Gastrocnemius medialis (tissue), 4 donors: ENCODE data around the gene ASB2. TPM values are rescaled to one million over a fixed set of nuclear protein-coding genes. Genes with fewer than 3 reads are reported as not detected.
A peak's percentile ranks its signal among the peaks of the same experiment; 100 is the strongest.

Source experiments
- ATAC-seq, 2 donors: fragments of 150-250 bp; one replicate each; pipeline ENCODE4 v1.9.1; 2016
- DNase-seq, 2 donors: peaks; one replicate each; pipeline ENCODE4 v3.0.0-alpha.2; 2019
- H3K27ac ChIP-seq, 4 donors: fragments of 200-600 bp; sonication (generic); 1 replicate in 1 of 4; 2 replicates in 3 of 4; pipeline ENCODE4 v1.5.1; 2016 to 2018; ENCODE audit warnings: mild to moderate bottlenecking in 2 of 4, moderate library complexity in 1 of 4
- H3K27me3 ChIP-seq, 3 donors: fragments of 200-600 bp; sonication (generic) in 2 of 3; 1 replicate in 1 of 3; 2 replicates in 2 of 3; pipeline versions ENCODE4 v1.5.1 to v1.6.0; 2016 to 2019; ENCODE audit warnings: mild to moderate bottlenecking in 1 of 3, moderate library complexity in 1 of 3
- H3K36me3 ChIP-seq, 2 donors: fragments of 200-600 bp; sonication (generic) in 1 of 2; one replicate each; pipeline ENCODE4 v1.5.1; 2017 to 2018
- H3K4me1 ChIP-seq, 2 donors: fragments of 200-600 bp; sonication (generic) in 1 of 2; one replicate each; pipeline ENCODE4 v1.5.1; 2016 to 2017; ENCODE audit warnings: mild to moderate bottlenecking in 2 of 2
- H3K4me3 ChIP-seq, 4 donors: fragments of 200-600 bp; sonication (generic) in 3 of 4; 1 replicate in 1 of 4; 2 replicates in 3 of 4; pipeline ENCODE4 v1.5.1; 2016 to 2019; ENCODE audit warnings: mild to moderate bottlenecking in 2 of 4
- H3K9me3 ChIP-seq, 3 donors: fragments of 200-600 bp; sonication (generic) in 2 of 3; 1 replicate in 1 of 3; 2 replicates in 2 of 3; pipeline ENCODE4 v1.5.1; 2016 to 2019
- CTCF ChIP-seq, 5 experiments: fragments of 450-650 bp in 3 of 5; fragments of 200-600 bp in 2 of 5; sonication (generic) in 2 of 5; IDR thresholded peaks in 4 of 5; conservative IDR thresholded peaks in 1 of 5; 1 replicate in 4 of 5; 2 replicates in 1 of 5; pipeline ENCODE4 v1.5.1; 2016 to 2019; ENCODE audit warnings: antibody characterized with exemption in 5 of 5, mild to moderate bottlenecking in 3 of 5, moderate library complexity in 3 of 5
- POLR2A ChIP-seq, 2 donors: fragments of 450-650 bp; IDR thresholded peaks; one replicate each; pipeline ENCODE4 v1.6.1; 2017; ENCODE audit warnings: antibody characterized with exemption in 2 of 2, mild to moderate bottlenecking in 2 of 2, moderate library complexity in 2 of 2
- in situ Hi-C, 4 donors: fragments of 200-750 bp; cut with MboI; loops; one replicate each; pipeline versions ENCODE4 v1.15.0 to v1.8.0; 2017; ENCODE audit warnings: low sequenced_read_pairs in 4 of 4
- intact Hi-C: fragments of 100-400 bp; cut with DNase I; formaldehyde crosslinking; loops from one replicate; pipeline ENCODE4 v1.15.1; 2023; ENCODE audit warnings: low total_unique reads
- total RNA-seq, 4 donors: library from RNA; depleted of rRNA; stranded (reverse); fragments of >200 nt; gene quantifications; one replicate each; pipeline versions ENCODE4 v1.1.0 to v1.2.3, GENCODE V29; 2016

The ASB2 gene
- total RNA-seq, 4 donors from 2014 or later, result 335 to 819 (median 539) TPM

- H3K27me3 ChIP-seq, result no peaks in the 10 kb centered on the region
- intact Hi-C loops, result loop anchor here (5.0 kb wide), 1 partner anchor 39 kb away; no protein-coding TSS in a partner anchor
- no peak for ATAC-seq
- H3K9me3 ChIP-seq, result no peaks in the 10 kb centered on the region
- in situ Hi-C loops, result loop anchor here in 2 of 4 donors (5.0 to 10.0 kb wide), 2 partner anchors 51 to 54 kb away; no protein-coding TSS in a partner anchor
- no peaks in the 10 kb centered on the region for H3K36me3 ChIP-seq
- no peak for DNase-seq
- no peak for TF ChIP-seq POLR2A (IDR thresholded peaks at IDR 0.05)
- H3K27ac ChIP-seq, result peak overlapping the region; percentile 97 to 100 (median 97)
- peak overlapping the region in 2 of 4 donors; percentile 1 to 15 for H3K4me3 ChIP-seq
- H3K4me1 ChIP-seq, result peaks cover 52 to 53% of the 10 kb centered on the region in 2 donors
Measured at GRCh38 chr14:93996130-93996695, 19.8 kb upstream of the ASB2 start.

- DNase-seq, result peak; percentile 88 to 94
- intact Hi-C loops, result loop anchor here (1.0 to 5.0 kb wide), 3 partner anchors 20 to 38 kb away; no protein-coding TSS in a partner anchor
- Histone ChIP-seq H3K27me3 (no peaks in the 10 kb centered on the region), H3K4me3 (peak overlapping the region in 3 of 4 donors; percentile 1 to 28 (median 15)), H3K9me3 (no peaks in the 10 kb centered on the region), H3K27ac (peak overlapping the region; percentile 97 to 100 (median 97)), H3K4me1 (peaks cover 49 to 50% of the 10 kb centered on the region in 2 donors), H3K36me3 (no peaks in the 10 kb centered on the region)
- TF ChIP-seq POLR2A (IDR thresholded peaks at IDR 0.05), result peak; percentile 54 to 56
- TF ChIP-seq CTCF (IDR thresholded peaks at IDR 0.05 in 4 of 5, conservative IDR thresholded peaks at IDR 0.05 in 1 of 5), result no peak
- ATAC-seq, result peak; percentile 83 to 85
- in situ Hi-C loops, result loop anchor here in 2 of 4 donors (5.0 to 10.0 kb wide), 2 partner anchors 50 to 53 kb away; no protein-coding TSS in a partner anchor
Measured at GRCh38 chr14:93994919-93995682, 18.7 kb upstream of the ASB2 start.

- DNase-seq, result no peak
- ATAC-seq, result no peak
- H3K27ac ChIP-seq, result peak overlapping the region; percentile 97 to 100 (median 97)
Measured at GRCh38 chr14:93993382-93993781, 17.0 kb upstream of the ASB2 start.

GRCh38 chr14:93991649-93992048 is 15.3 kb upstream of the ASB2 start:
- H3K4me1 ChIP-seq, result peaks cover 32 to 33% of the 10 kb centered on the region in 2 donors
- H3K4me3 ChIP-seq, result no peak overlapping the region
- DNase-seq (no peak), ATAC-seq (no peak)
- no peaks in the 10 kb centered on the region for H3K9me3 ChIP-seq
- in situ Hi-C loops (loop anchor here in 1 of 4 donors (10.0 kb wide), 1 partner anchor 47 kb away; no protein-coding TSS in a partner anchor), intact Hi-C loops (no loop called here)
- no peaks in the 10 kb centered on the region for H3K36me3 ChIP-seq
- peak overlapping the region; percentile 97 to 100 (median 97) for H3K27ac ChIP-seq
- H3K27me3 ChIP-seq, result no peaks in the 10 kb centered on the region
- TF ChIP-seq CTCF (IDR thresholded peaks at IDR 0.05 in 4 of 5, conservative IDR thresholded peaks at IDR 0.05 in 1 of 5), result no peak

More at GRCh38 chr14:93993382-93993781, 17.0 kb upstream of the ASB2 start:
- Histone ChIP-seq H3K36me3 (no peaks in the 10 kb centered on the region), H3K27me3 (no peaks in the 10 kb centered on the region), H3K9me3 (no peaks in the 10 kb centered on the region), H3K4me3 (no peak overlapping the region), H3K4me1 (peaks cover 42 to 43% of the 10 kb centered on the region in 2 donors)
- no peak for TF ChIP-seq POLR2A (IDR thresholded peaks at IDR 0.05)
- no peak for TF ChIP-seq CTCF (IDR thresholded peaks at IDR 0.05 in 4 of 5, conservative IDR thresholded peaks at IDR 0.05 in 1 of 5)
- intact Hi-C loops, result no loop called here
- in situ Hi-C loops, result loop anchor here in 1 of 4 donors (10.0 kb wide), 1 partner anchor 49 kb away; no protein-coding TSS in a partner anchor

GRCh38 chr14:93991212-93991611 is 14.8 kb upstream of the ASB2 start:
- H3K27me3 ChIP-seq, result no peaks in the 10 kb centered on the region
- in situ Hi-C loops, result loop anchor here in 1 of 4 donors (10.0 kb wide), 1 partner anchor 46 kb away; no protein-coding TSS in a partner anchor
- H3K4me1 ChIP-seq, result peaks cover 28 to 33% of the 10 kb centered on the region in 2 donors
- H3K4me3 ChIP-seq, result no peak overlapping the region
- TF ChIP-seq POLR2A (IDR thresholded peaks at IDR 0.05) (no peak), CTCF (IDR thresholded peaks at IDR 0.05 in 4 of 5, conservative IDR thresholded peaks at IDR 0.05 in 1 of 5) (no peak)
- ATAC-seq (no peak), DNase-seq (no peak)
- H3K27ac ChIP-seq, result peak overlapping the region; percentile 97 to 100 (median 97)
- no peaks in the 10 kb centered on the region for H3K9me3 ChIP-seq
- no peaks in the 10 kb centered on the region for H3K36me3 ChIP-seq
- intact Hi-C loops, result no loop called here
